ENCODE measurements around the gene HEMGN. TPM values are rescaled to one million over a fixed set of nuclear protein-coding genes. Genes with fewer than 3 reads are reported as not detected.

The HEMGN gene
- total RNA-seq, 4 donors from 2014 or later: not detected

DNA sequence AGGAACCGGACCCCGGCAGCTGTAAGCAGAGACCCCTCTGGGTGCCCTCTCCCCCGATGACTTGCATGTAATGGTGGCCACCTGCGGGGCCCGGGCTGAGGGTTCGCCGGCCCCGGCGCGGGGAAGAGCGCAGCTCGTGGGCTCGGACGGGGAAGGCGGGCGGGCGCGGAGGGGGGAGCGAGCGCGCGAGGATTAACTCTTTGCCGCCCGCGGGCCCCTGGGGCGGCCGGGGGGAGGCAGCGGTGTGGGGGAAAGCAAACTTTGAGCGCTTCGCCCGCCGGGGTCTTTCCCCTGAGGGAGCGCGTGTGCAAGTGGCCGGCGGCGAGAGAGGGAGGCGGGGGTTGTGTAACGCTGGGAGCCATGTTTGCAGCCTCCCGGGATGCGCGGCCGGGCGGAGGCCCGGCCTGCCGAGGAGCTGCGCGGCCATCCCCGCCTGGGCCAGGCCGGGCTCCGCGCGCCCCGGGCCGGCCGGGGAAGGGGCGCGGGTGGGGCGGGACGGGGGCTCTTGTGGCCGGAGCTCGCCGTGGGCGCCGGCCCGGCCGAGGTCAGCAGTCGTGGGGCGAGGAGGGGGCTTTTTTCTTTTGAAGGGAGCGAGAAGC lies 45.7 kb upstream of the HEMGN start:
- WGBS, 2 donors: 0 to 2% methylated on average over 13 to 21 of the region's 70 CpGs
- TF ChIP-seq, protein P1, sequence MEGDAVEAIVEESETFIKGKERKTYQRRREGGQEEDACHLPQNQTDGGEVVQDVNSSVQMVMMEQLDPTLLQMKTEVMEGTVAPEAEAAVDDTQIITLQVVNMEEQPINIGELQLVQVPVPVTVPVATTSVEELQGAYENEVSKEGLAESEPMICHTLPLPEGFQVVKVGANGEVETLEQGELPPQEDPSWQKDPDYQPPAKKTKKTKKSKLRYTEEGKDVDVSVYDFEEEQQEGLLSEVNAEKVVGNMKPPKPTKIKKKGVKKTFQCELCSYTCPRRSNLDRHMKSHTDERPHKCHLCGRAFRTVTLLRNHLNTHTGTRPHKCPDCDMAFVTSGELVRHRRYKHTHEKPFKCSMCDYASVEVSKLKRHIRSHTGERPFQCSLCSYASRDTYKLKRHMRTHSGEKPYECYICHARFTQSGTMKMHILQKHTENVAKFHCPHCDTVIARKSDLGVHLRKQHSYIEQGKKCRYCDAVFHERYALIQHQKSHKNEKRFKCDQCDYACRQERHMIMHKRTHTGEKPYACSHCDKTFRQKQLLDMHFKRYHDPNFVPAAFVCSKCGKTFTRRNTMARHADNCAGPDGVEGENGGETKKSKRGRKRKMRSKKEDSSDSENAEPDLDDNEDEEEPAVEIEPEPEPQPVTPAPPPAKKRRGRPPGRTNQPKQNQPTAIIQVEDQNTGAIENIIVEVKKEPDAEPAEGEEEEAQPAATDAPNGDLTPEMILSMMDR (IDR thresholded peaks at IDR 0.05): no peak
- TF ChIP-seq EP300 (IDR thresholded peaks at IDR 0.05): peak in 1 of 2 donors; percentile 47
- H3K27ac ChIP-seq: peak overlapping the region; percentile 96 to 100 (median 98)
- H3K36me3 ChIP-seq: no peaks in the 10 kb centered on the region
- H3K9me3 ChIP-seq: no peaks in the 10 kb centered on the region
- peak in 1 of 2 donors; percentile 40 for DNase-seq (ENCODE audit: low spot score in 2 of 2)
- no peaks in the 10 kb centered on the region for H3K27me3 ChIP-seq
- peaks cover 0 to 65% (median 25%) of the 10 kb centered on the region in 4 donors for H3K4me1 ChIP-seq
- H3K4me3 ChIP-seq: peak overlapping the region; percentile 76 to 98 (median 87)

DNA sequence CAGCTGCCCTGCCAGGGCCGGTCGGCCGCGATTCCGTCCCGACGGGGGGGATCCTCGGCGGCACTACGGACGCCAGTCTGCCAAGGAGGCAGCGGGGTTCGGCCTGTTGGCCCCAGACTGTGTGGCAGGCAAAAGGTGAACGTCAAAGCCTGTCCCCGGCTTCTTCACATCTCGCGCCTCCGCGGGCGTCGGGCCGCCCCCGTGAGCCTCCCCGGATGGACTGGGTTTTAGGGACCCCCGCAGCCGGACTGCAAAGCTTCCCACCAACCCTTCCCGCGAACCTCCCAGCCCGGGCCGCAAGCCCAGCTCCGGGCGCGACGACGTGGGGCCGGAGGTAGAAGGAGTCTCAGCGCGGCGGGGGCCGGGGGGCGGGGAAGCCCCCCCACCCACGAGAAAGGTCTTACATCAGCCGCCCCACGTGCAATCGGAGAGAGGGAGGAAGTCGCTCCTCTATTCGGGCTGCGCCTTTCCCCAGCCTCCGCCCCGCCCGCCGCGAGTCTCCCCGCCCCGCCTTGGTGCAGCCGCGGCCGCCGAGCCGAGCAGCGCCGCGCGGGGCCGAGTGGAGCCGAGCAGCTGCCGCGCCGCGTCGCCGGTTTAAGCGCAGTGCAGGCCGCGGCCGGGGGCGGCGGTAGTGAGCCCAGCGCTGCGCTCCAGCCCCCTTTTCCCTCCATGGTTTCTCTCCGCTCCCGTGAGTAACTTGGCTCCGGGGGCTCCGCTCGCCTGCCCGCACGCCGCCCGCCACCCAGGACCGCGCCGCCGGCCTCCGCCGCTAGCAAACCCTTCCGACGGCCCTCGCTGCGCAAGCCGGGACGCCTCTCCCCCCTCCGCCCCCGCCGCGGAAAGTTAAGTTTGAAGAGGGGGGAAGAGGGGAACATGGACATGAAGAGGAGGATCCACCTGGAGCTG lies 45.0 kb upstream of the HEMGN start, which contains the start of gene ANP32B:
TSS of gene ANP32B (plus strand) at position 659 of the 906 bp plus-strand sequence. CDS start at position 874, 215 bp downstream.
- peak; percentile 79 for DNase-seq (ENCODE audit: low spot score in 2 of 2)
- WGBS, 2 donors: 0 to 2% methylated on average over 33 to 79 of the region's 105 CpGs
- H3K4me3 ChIP-seq: peak within 1 kb of the TSS; percentile 76 to 98 (median 87)

DNA sequence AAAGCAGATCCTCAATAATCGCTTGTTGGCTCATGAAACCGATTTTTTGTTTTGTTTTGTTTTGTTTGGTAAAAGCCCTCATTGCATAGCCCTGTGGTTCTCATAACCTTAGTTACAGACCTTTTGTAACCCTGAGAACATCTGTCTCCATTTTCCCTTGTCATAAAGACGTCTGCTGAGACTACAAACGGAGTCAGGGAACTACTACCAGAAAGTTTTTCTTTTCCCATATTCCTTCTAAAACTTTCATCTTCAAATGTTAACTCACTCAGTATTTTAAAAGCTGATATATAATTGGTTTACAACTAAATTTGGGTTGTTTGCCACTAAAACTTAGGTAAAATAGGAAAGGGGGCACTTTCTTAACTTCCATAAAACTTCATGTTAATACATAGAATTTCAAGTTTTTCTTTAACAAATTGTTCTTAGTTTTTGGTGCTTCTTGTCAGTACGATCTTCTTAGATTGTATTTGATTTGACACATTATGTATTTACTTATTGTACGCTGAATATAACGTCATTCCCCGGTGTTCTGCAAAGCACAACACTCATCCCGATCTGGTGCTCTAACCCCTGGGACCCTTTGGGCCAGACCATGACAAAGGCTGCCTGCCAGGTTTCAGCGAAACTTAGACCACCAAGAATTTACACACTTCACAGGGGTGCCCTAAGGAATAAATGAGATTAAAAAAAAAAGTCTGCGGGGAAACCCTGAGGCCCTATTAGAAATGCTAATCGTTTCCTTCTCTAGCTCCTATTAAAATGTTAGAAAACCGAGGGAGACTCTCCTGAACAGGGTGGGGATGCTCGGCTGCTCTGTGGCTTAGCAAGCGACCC lies 44.1 kb upstream of the HEMGN start:
- Histone ChIP-seq H3K9me3 (no peaks in the 10 kb centered on the region), H3K4me1 (peaks cover 0 to 49% (median 21%) of the 10 kb centered on the region in 4 donors), H3K4me3 (peak overlapping the region; percentile 76 to 98 (median 86)), H3K27ac (peak overlapping the region; percentile 96 to 100 (median 98)), H3K36me3 (no peaks in the 10 kb centered on the region), H3K27me3 (no peaks in the 10 kb centered on the region)
- WGBS, 2 donors: 30 to 39% methylated on average over 15 of the region's 15 CpGs
- TF ChIP-seq, protein P1 (IDR thresholded peaks at IDR 0.05): no peak
- TF ChIP-seq EP300 (IDR thresholded peaks at IDR 0.05) (no peak), POLR2A (IDR thresholded peaks at IDR 0.05) (no peak)
- DNase-seq (ENCODE audit: low spot score in 2 of 2): no peak

More for the DNA sequence above, 45.0 kb upstream of the HEMGN start, which contains the start of gene ANP32B:
- Histone ChIP-seq H3K27ac (peak within 1 kb of the TSS; percentile 96 to 100 (median 98)), H3K27me3 (no peaks in the 10 kb centered on the region), H3K36me3 (no peaks in the 10 kb centered on the region), H3K9me3 (no peaks in the 10 kb centered on the region), H3K4me1 (peaks cover 0 to 57% (median 25%) of the 10 kb centered on the region in 4 donors)
- peak in 1 of 2 donors; percentile 54 for TF ChIP-seq EP300 (IDR thresholded peaks at IDR 0.05)
- peak in 1 of 2 donors; percentile 50 for TF ChIP-seq POLR2A (IDR thresholded peaks at IDR 0.05)
- TF ChIP-seq, protein P1 (IDR thresholded peaks at IDR 0.05): peak; percentile 89 to 99 (median 99)

- H3K27ac ChIP-seq: peak overlapping the region in 2 of 4 donors; percentile 99 to 100
- TF ChIP-seq, protein P1 (IDR thresholded peaks at IDR 0.05): no peak
- peak in 1 of 2 donors; percentile 22 for TF ChIP-seq EP300 (IDR thresholded peaks at IDR 0.05)
- H3K4me1 ChIP-seq: peaks cover 0 to 40% (median 15%) of the 10 kb centered on the region in 4 donors
- 51 to 57% methylated on average over 10 of the region's 10 CpGs for WGBS, 2 donors
- no peak for DNase-seq (ENCODE audit: low spot score in 2 of 2)
- H3K4me3 ChIP-seq: no peak overlapping the region
- no peaks in the 10 kb centered on the region for H3K36me3 ChIP-seq
- no peaks in the 10 kb centered on the region for H3K9me3 ChIP-seq
- H3K27me3 ChIP-seq: no peaks in the 10 kb centered on the region
Observed at GRCh38 chr9:97980918-97981845, 43.2 kb upstream of the HEMGN start.

Measured in tibial nerve (tissue), 4 donors.